ENCODE results near the gene ARHGEF1. TPM values are rescaled to one million over a fixed set of nuclear protein-coding genes. Genes with fewer than 3 reads are reported as not detected.

Gene ARHGEF1
- total RNA-seq, 2 donors from 2014 or later: 89.9 to 116 TPM

DNA sequence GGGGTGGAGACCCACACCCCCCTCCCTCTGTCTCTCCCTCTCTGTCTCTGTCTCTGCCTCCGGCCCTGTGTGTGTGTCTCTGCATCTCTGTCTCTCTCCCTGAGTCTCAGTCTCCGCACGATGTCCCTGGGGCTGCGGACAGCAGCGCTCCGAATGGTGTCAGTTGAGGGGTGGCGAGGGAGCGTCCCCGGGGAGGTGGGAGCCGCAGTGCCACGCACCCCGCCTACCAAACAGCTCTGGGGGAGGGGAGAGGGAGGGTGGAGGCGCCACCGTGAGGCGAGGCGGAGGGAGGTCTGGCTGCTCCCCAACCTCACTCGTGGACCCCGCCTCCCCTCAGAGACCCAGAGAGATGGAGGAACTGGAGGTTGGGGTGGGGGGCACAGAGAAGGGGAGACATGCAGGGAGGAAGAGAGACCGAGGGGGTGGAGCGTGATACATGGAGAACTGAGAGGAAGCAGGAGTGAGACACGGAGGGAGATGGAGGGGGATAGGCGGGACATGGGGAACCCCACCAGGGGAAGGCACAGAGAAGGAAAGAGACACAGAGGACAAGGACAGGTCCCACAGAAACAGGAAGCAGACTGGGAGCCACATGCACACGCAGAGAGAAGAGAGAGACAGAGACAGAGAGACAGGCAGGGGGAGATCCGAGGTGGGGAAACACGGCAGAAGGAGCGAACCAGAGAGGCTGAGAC is 38.0 kb downstream of the ARHGEF1 start:
- no peak overlapping the region for H3K9ac ChIP-seq (ENCODE audit: extremely low read depth, low read length, poor library complexity, severe bottlenecking)
- H3K27me3 ChIP-seq (ENCODE audit: control insufficient read depth, insufficient read depth, low read length, poor library complexity, severe bottlenecking): peaks cover 98% of the 10 kb centered on the region
- no peaks in the 10 kb centered on the region for H3K36me3 Mint-ChIP-seq (ENCODE audit: low read depth)
- peaks cover 15% of the 10 kb centered on the region for H3K27me3 Mint-ChIP-seq (ENCODE audit: insufficient read depth)
- peaks cover 11% of the 10 kb centered on the region for H3K4me1 Mint-ChIP-seq
- no peak for DNase-seq
- H3K9me3 ChIP-seq (ENCODE audit: control insufficient read depth, low read length): no peaks in the 10 kb centered on the region
- H3K27ac Mint-ChIP-seq: no peak overlapping the region
- H3K4me3 ChIP-seq (ENCODE audit: low read length): no peak overlapping the region
- H3K27ac ChIP-seq (ENCODE audit: low read depth, low read length): no peak overlapping the region
- H3K36me3 ChIP-seq (ENCODE audit: control insufficient read depth, insufficient read depth, low read length): no peaks in the 10 kb centered on the region
- H3K4me3 Mint-ChIP-seq: no peak overlapping the region
- H3K4me1 ChIP-seq (ENCODE audit: control insufficient read depth, insufficient read depth, low read length): no peaks in the 10 kb centered on the region
- 21 to 34% methylated on average over 9 to 26 of the region's 26 CpGs for WGBS, 2 experiments (ENCODE audit: insufficient coverage in 1 of 2, insufficient read length in 1 of 2)
- H3K9me3 Mint-ChIP-seq: no peaks in the 10 kb centered on the region
- TF ChIP-seq, protein P1, sequence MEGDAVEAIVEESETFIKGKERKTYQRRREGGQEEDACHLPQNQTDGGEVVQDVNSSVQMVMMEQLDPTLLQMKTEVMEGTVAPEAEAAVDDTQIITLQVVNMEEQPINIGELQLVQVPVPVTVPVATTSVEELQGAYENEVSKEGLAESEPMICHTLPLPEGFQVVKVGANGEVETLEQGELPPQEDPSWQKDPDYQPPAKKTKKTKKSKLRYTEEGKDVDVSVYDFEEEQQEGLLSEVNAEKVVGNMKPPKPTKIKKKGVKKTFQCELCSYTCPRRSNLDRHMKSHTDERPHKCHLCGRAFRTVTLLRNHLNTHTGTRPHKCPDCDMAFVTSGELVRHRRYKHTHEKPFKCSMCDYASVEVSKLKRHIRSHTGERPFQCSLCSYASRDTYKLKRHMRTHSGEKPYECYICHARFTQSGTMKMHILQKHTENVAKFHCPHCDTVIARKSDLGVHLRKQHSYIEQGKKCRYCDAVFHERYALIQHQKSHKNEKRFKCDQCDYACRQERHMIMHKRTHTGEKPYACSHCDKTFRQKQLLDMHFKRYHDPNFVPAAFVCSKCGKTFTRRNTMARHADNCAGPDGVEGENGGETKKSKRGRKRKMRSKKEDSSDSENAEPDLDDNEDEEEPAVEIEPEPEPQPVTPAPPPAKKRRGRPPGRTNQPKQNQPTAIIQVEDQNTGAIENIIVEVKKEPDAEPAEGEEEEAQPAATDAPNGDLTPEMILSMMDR (conservative IDR thresholded peaks at IDR 0.05): no peak

DNA sequence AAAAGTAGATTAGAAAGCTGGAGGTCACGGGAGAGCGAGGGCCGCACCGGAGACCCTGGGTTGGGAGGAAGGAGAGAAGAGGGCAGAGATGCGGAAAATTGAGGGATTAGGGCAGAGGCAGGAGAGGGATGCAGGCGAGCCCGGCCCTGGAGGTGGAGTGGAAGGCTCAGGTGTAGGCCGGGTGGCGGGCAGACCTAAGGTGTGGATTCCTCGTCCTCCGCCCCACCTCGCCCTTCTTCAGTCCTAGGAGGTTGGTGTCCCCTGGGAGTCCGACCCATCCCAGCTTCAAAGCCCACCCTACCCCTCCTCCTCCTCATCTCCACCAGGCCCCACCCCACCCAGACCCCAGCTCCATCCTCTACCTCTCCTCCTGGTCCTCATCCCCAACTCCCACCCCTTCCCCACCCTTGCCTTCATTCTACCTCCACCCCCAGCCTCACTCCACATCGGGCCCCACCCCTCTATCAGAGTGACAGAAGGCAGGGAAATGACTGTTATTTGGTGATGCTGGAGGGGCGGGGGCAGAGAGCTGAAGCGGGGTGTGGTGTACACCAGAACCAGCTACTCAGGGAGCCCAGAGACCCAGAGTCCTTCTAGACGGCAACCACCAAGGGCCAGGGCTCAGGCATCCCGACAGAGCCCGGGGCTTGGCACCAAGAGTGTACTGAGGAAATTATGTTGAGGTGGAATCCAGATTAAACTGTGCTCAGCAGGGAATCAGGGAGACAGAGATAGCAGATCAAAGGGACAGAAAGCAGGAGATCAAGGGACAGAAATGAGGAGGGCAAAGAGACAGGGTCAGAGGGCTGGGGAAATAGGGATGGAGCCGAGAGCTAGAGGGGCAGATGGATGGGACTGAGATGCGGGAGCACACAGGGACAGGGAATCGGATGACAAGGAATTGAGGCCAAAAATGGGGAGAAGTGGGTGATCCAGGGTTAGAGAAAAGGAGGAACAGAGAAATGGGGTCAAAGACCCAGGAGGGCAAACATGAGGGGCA is 38.9 kb downstream of the ARHGEF1 start:
- DNase-seq: peak; percentile 47
- Histone ChIP-seq H3K9ac (ENCODE audit: extremely low read depth, low read length, poor library complexity, severe bottlenecking) (no peak overlapping the region), H3K4me1 (ENCODE audit: control insufficient read depth, insufficient read depth, low read length) (no peaks in the 10 kb centered on the region), H3K9me3 (ENCODE audit: control insufficient read depth, low read length) (no peaks in the 10 kb centered on the region), H3K27ac (ENCODE audit: low read depth, low read length) (no peak overlapping the region), H3K4me3 (ENCODE audit: low read length) (no peak overlapping the region), H3K36me3 (ENCODE audit: control insufficient read depth, insufficient read depth, low read length) (no peaks in the 10 kb centered on the region), H3K27me3 (ENCODE audit: control insufficient read depth, insufficient read depth, low read length, poor library complexity, severe bottlenecking) (peaks cover 98% of the 10 kb centered on the region)
- H3K4me1 Mint-ChIP-seq: peaks cover 11% of the 10 kb centered on the region
- no peak overlapping the region for H3K4me3 Mint-ChIP-seq
- 4 to 25% methylated on average over 8 to 21 of the region's 22 CpGs for WGBS, 2 experiments (ENCODE audit: insufficient coverage in 1 of 2, insufficient read length in 1 of 2)
- H3K36me3 Mint-ChIP-seq (ENCODE audit: low read depth): no peaks in the 10 kb centered on the region
- H3K9me3 Mint-ChIP-seq: no peaks in the 10 kb centered on the region
- peaks cover 15% of the 10 kb centered on the region for H3K27me3 Mint-ChIP-seq (ENCODE audit: insufficient read depth)
- TF ChIP-seq, protein P1 (conservative IDR thresholded peaks at IDR 0.05): no peak
- H3K27ac Mint-ChIP-seq: no peak overlapping the region

- Mint-ChIP-seq H3K36me3 (ENCODE audit: low read depth) (no peaks in the 10 kb centered on the region), H3K4me3 (no peak overlapping the region), H3K27me3 (ENCODE audit: insufficient read depth) (peaks cover 15% of the 10 kb centered on the region), H3K9me3 (no peaks in the 10 kb centered on the region), H3K4me1 (peaks cover 11% of the 10 kb centered on the region), H3K27ac (no peak overlapping the region)
- no peak for DNase-seq
- no peak overlapping the region for H3K4me3 ChIP-seq (ENCODE audit: low read length)
- TF ChIP-seq, protein P1 (conservative IDR thresholded peaks at IDR 0.05): no peak
- no peak overlapping the region for H3K27ac ChIP-seq (ENCODE audit: low read depth, low read length)
- no peaks in the 10 kb centered on the region for H3K9me3 ChIP-seq (ENCODE audit: control insufficient read depth, low read length)
- no peak overlapping the region for H3K9ac ChIP-seq (ENCODE audit: extremely low read depth, low read length, poor library complexity, severe bottlenecking)
- no peaks in the 10 kb centered on the region for H3K4me1 ChIP-seq (ENCODE audit: control insufficient read depth, insufficient read depth, low read length)
- WGBS, 2 experiments (ENCODE audit: insufficient coverage in 1 of 2, insufficient read length in 1 of 2): 11 to 46% methylated on average over 8 to 18 of the region's 18 CpGs
- peaks cover 98% of the 10 kb centered on the region for H3K27me3 ChIP-seq (ENCODE audit: control insufficient read depth, insufficient read depth, low read length, poor library complexity, severe bottlenecking)
- no peaks in the 10 kb centered on the region for H3K36me3 ChIP-seq (ENCODE audit: control insufficient read depth, insufficient read depth, low read length)
Observed at GRCh38 chr19:41922585-41922984, 39.6 kb downstream of the ARHGEF1 start.
